ENCODE data around the gene WT1. TPM values are rescaled to one million over a fixed set of nuclear protein-coding genes. Genes with fewer than 3 reads are reported as not detected.

Gene WT1
- total RNA-seq, 1 experiment from 2014 or later: 0.25 TPM

DNA sequence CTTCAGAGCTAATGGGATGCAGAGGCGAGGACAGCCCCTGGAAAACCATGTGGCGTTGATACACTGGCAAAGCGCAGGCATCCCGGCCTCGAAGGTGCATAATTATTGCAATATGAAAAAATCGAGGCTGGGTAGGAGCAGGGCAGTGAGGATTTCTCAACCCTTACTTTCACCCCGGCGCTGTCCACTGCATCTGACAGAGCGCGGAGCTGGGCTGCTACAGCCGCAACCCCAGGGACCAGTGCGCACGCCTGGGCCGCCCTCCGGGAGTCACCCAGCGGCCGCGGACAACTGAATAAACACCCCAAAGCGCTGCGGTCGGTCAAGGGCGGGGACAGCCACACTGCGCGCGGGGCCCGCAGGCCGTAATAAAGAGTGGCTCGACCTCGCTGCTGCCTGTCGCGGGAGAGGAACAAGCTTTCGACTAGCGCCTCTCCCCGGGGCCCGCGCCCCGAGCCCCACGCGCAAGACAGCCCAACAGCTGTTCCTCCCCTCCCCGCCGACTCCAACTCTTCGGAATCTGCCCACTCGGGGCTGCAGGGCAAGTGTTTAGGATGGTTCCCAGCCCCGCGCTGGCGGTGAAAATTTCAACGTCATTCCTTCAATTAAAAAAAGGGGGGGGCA, 3.6 kb upstream of the WT1 start:
- DNase-seq (ENCODE audit: extremely low read depth, low read depth): no peak

DNA sequence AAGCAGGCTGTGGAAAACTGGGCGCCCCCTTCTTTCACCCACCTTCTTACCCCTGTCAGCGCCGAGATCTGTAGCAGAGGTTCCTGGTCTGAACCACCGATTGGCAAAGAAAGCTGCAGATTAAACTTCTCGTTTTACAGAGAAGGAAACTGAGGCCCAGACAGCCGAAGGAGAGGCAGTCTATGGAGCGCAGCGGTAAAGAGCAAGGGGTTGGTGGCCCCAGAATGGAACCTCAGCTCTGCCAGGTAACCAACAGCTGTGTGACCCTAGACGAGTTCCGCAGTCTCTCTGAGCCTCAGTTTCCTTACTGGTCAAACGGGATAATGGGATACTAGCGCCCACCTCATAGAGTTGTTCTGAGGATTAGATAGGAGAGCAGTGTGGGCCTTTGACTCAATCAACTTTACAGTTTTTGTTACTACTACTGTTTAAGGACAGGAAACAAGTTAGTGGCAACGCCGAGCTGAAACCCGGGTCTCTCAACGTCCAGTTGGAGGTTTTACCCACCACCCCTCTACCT, 3.1 kb upstream of the WT1 start:
- no peak for DNase-seq (ENCODE audit: extremely low read depth, low read depth)

DNA sequence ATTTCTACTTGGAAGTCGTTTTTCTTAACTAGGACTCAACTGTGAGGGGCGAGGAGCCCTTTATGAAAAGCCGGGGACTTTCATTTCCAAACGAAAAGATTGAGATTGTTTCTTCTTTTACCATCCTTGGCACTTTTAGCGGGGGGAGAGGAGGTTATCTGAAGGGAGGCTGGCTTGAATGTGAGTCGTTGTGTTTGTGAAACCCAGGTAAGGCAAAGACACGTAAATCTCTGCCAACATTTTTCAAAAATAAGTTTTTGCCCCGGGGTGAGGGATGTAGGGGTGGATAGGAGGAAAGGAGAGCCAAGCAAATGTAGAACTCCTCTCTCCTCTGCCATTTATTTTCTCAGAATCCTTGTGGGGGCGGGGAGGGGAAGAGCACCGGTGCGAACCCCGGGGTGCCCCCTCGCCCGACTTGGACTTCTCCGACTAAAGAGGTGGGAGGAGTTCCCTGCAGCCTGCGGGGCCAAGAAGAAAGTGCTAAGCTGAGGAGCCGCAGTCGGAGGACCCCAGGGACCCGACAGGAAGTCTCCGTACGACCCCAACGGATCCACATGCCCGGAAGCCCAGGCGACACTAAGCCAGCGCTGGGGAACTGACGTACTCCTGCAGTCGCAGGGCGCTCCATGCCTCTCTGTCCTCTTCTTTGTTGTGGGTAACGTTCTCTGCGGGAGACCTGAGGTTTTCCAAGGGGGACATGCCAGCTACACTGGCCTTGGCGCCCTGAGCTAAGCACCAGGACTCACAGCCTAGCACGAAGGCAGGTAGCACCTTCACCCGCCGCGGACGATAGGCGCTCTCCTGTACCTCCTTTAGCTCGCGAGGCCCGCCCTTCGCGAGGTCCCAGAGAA, 2.4 kb upstream of the WT1 start:
- DNase-seq (ENCODE audit: extremely low read depth, low read depth): no peak

- DNase-seq (ENCODE audit: extremely low read depth, low read depth): no peak
Measured at GRCh38 chr11:32436751-32437494, 1.6 kb upstream of the WT1 start.

- DNase-seq (ENCODE audit: extremely low read depth, low read depth): no peak
Measured at GRCh38 chr11:32435942-32436750, 807 bp upstream of the WT1 start.

DNA sequence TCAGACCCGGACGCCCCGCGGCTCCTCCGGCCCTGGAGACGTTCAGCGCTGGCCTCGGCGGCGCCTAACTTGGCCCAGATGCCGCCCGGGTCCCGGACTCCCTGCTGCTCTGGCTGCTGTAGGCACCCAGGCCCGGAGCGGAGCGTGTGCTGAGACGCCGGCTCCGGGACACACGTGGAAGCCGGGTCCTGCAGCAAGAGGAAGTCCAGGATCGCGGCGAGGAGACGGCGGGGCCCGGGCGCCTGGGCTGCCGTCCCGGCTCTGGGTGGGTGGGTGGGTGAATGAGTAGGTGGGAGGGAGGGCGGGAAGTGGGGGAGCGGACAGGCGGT, 223 bp downstream of the WT1 start:
- DNase-seq (ENCODE audit: extremely low read depth, low read depth): no peak

- no peak for DNase-seq (ENCODE audit: extremely low read depth, low read depth)
Measured at GRCh38 chr11:32434356-32435151, 785 bp downstream of the WT1 start.

DNA sequence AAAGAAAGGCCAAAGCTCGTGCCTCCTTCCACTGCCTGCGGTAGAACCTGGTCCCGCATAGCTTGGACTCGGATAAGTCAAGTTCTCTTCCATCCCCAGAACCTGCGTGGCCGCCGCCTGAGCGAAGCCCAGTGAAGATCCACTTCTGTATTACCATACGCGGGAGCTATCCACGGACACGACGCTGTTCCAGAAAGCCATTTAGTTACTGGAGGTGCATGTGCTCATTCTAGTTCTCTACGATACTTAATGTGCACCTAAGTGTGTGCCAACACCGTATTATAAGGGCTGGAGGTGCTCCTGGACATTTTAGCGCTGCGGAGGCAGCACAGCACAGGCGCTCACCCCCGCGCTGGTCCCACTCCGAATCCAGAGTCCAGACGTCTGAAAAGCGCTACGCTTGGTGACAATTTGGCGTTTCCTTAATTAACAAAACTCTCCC, 1.4 kb downstream of the WT1 start:
- no peak for DNase-seq (ENCODE audit: extremely low read depth, low read depth)

- no peak for DNase-seq (ENCODE audit: extremely low read depth, low read depth)
Measured at GRCh38 chr11:32433101-32433913, 2.0 kb downstream of the WT1 start.

DNA sequence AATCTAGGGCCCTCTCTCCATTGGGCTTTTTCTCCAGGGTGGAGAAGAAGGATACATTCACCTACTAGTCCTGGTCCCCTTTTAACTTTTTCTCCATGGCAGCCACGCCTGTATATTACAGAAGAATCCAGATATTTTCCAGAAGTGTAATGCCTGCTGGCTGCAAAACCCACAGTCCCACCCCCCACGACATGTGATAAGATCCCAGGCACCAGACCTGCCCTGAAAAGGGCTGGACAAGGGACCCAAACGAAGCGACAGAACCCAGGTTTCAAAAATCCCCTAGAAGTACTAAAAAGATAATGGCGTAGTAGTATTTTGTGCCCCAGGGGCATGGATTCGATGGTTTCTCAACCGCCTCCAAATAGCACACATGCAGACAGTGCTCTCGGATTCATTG, 2.8 kb downstream of the WT1 start:
- DNase-seq (ENCODE audit: extremely low read depth, low read depth): no peak

GRCh38 chr11:32430568-32431381, 4.6 kb downstream of the WT1 start:
- DNase-seq (ENCODE audit: extremely low read depth, low read depth): no peak

GRCh38 chr11:32429477-32429876, 5.9 kb downstream of the WT1 start:
- DNase-seq (ENCODE audit: extremely low read depth, low read depth): no peak

- no peak for DNase-seq (ENCODE audit: extremely low read depth, low read depth)
Measured at GRCh38 chr11:32428665-32429303, 6.6 kb downstream of the WT1 start.

- no peak for DNase-seq (ENCODE audit: extremely low read depth, low read depth)
Measured at GRCh38 chr11:32427935-32428664, 7.2 kb downstream of the WT1 start.

DNA sequence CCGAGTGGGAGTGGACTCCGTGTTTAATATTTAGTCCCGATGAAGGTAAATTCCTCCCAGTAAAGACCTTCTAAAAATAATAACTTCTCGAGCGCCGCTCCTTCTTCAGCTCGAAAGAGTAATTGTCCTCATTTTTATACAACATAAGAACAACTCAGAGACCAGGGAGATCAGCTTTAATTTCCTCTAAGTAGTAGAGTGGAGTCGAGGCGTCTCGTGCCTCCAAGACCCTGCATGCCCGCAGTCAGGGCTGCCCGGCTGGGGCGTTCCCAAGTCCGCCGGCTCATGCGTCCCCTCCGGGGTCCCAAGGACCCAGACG, 7.8 kb downstream of the WT1 start:
- no peak for DNase-seq (ENCODE audit: extremely low read depth, low read depth)

GRCh38 chr11:32426819-32427615, 8.3 kb downstream of the WT1 start:
- DNase-seq (ENCODE audit: extremely low read depth, low read depth): no peak

All from NCI-H460 (cell line).